SK-N-MC (cell line): ENCODE measurements around the gene CARD11.

Experiments
- EZH2 ChIP-seq: fragments of 200-600 bp; sonication (generic); IDR thresholded peaks from one replicate; pipeline ENCODE4 v1.6.1; 2017; ENCODE audit warnings: antibody characterized with exemption
- FOXP2 ChIP-seq: optimal IDR thresholded peaks from 2 replicates; pipeline ENCODE3; 2011; ENCODE audit warnings: mild to moderate bottlenecking, moderate library complexity; ENCODE audit not compliant: insufficient read depth; ENCODE audit errors: extremely low read length, control extremely low read depth
- POLR2AphosphoS5 ChIP-seq: IDR thresholded peaks from 2 replicates; pipeline ENCODE4 v1.6.1; 2012; ENCODE audit warnings: mild to moderate bottlenecking, low read depth, low read length, borderline replicate concordance

DNA sequence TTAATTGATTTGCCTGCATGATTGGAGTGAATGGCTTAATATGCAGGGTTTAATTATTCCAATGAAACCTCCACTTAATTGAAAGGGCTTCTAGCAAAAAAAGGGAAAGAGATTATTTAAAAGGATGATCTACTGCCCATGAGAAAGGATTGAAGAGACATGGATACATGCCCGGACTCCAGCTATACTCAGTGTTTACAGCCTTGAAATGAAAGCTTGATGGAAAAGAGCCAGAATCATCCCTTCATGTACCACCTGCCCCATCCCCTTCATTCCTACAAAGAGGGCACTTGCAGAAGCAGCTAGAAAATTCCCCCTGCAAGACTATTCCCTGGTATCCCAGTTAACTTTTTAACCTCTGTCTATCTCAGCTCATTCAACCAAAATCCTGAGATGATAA, 78.4 kb downstream of the CARD11 start:
- no peak for TF ChIP-seq EZH2
- TF ChIP-seq POLR2AphosphoS5: no peak
- no peak for TF ChIP-seq FOXP2
